IPS DF 19.7 (cell line): ENCODE results near the gene CYS1.

Experiments used
- DNase-seq: peaks from one replicate; pipeline ENCODE4 v3.0.0-alpha.2; 2013; ENCODE audit warnings: low read depth, low spot score

The CYS1 gene

GRCh38 chr2:10047616-10048500 lies 32.4 kb downstream of the CYS1 start:
- DNase-seq = no peak

DNA sequence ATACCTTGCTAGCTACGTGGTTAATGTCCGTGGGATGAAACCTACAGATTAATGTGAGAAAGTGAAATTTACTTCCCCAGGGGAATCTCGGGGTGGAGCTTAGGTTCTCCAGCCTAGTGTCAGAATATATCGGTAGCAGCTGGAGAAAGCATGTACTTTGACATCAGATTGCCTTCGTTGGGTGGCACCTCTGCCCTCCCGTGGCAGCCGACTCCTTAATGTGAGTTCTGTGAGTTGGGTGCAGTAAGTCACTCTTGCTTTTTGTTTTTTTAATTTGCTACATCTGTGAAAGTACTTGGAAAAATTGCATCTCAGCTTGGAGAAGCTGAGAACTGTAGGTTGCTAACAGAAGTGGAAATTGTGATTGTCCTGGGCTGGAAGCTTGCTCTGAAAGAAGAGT lies 33.3 kb downstream of the CYS1 start:
- DNase-seq = no peak

DNA sequence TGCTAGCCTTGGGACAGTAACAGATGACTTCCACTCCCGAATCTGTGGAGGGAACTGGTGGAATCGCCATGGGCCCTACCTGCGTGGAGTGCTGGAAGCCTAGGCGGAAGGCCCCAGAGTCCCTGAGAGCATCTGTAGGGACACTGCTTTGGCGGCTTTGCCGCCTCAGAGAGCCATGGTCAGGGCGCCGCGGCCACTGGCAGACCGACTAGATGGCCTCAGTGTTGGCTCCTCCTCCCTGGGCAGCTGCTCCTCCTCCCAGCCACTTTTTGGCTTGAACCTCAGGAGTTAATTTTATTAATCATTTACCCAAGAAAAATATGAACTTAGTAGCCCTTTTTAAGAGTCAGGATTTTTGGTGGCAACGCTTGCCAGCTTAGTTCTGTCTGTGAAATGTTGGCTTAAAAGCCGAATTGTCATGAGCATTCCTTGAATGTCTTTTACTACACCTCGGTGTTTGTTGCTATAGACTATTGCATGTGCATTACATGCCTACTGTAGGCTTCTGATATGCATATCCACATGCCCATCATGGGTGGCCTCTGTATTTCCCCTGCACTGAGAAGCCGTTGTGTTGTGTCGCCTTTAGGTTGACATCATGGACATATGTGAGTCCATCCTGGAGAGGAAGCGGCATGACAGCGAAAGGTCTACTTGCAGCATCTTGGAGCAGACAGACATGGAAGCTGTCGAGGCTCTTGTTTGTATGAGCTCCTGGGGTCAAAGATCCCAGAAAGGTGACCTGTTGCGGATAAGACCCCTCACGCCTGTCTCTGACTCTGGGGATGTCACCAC lies 34.5 kb downstream of the CYS1 start:
- no peak for DNase-seq

- no peak for DNase-seq
These were observed 36.2 kb downstream of the CYS1 start for GRCh38 chr2:10043906-10044601.

DNA sequence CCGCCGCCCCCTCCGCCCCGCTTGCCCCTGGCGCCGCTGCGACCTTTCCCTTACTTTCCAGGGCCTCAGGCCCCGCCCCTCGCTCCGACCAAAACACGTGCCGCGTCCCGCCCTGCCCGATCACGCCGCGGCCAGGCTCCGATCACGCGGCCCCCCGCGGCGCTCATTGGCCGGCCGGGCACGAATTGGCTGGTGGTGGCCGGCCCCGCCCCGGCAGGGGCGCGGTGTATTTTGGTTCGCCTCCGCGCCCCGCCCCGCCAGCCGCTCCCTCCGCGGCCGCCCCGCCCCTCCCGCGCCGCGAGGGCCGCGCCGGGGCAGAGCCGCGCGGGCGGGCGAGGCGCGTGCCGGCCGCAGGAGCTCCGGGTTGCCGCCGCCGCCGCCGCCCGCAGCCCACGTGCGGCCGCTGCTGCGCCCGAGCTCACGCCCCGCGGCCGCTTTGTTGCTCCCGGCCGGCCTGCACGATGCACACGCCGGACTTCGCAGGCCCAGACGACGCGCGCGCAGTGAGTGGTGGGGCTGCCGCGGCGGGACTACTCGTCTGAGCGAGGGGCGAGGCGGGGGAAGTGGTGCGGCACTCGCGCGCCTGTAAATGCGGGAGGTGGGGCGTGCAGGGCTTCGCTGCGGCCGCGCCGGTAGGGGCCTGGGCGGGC lies 36.8 kb downstream of the CYS1 start, which contains the start of gene KLF11:
TSS of gene KLF11 (plus strand) at position 295 of the 650 bp plus-strand sequence. CDS start at position 462, 167 bp downstream.
- DNase-seq = no peak

- DNase-seq = no peak
These were observed 37.7 kb downstream of the CYS1 start for GRCh38 chr2:10042301-10043161.

- DNase-seq = no peak
These were observed 38.5 kb downstream of the CYS1 start for GRCh38 chr2:10041711-10042110.

DNA sequence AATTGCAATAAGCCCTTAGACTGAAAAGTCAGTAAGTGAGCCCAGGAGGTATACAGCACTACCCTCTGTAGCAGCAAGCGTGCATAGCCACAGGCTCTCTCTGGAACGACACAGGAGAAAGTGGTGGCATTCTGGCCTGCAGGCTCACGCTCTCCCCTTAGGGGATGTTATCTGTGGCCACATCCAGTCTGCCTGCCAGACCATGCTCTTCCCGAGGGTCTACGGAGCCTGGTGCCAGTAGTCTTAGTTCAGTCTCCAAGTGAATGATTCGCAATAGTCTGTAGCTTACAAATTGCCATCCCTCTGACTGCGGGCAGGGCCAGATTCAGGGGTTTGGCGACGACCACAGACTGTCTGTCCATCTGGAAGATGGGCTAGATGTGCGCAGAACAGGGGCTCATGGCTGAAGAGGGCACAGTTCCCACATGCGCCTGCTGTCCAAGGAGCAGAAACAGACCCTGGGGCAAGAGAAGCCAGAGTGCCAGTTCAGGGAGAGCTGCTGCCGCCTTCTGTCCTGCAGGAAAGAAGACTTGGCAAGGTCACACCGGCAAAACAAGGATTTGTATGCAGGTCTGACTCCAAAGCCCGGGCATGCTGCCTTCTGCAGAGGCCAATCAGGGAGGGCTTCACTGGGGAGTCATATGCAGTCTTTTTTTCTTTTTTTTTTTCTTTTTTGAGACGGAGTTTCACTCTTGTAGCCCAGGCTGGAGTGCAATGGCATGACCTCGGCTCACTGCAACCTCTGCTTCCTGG lies 40.4 kb downstream of the CYS1 start:
- DNase-seq = no peak

- DNase-seq = no peak
These were observed 41.5 kb downstream of the CYS1 start for GRCh38 chr2:10038716-10039115.

GRCh38 chr2:10038123-10038522 lies 42.1 kb downstream of the CYS1 start:
- no peak for DNase-seq

DNA sequence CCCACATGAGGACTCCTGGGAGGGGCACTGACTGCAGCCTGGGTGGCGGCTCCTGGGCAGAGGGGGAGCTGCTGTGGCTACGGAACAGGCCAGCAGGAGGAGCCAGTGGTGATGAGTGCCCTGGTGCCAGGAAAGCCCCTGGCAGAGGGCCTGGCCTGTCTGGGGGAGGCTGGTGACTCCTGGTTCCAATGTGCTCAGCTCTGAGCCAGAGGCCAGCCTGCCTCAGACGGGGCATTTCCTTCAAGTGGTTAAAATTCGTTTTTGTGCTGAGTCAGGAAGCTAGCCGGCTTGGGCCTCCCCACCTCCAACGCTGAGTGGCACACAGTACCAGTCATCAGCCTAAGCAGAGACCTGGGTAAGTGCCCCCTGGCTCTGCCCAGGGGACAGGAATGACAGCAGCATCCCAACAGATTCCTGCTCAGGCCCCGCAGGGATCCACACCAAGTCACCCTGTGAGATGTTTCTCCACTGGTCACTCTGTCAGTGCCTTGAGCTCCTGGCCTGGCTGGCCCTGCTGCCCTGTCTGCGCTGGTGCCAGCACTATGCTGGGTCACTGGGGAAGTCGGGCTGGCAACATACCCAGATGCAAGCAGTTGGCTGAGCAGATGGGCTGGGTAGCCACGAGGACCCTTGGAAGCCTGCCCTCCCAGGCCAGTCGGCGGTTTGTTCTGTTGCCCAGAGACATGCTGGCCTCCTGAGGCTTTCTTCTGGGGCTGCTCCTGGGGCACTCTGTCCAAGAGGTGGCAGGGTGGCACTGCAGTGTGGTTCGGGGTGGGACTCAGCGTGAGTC lies 43.9 kb downstream of the CYS1 start:
- no peak for DNase-seq

DNA sequence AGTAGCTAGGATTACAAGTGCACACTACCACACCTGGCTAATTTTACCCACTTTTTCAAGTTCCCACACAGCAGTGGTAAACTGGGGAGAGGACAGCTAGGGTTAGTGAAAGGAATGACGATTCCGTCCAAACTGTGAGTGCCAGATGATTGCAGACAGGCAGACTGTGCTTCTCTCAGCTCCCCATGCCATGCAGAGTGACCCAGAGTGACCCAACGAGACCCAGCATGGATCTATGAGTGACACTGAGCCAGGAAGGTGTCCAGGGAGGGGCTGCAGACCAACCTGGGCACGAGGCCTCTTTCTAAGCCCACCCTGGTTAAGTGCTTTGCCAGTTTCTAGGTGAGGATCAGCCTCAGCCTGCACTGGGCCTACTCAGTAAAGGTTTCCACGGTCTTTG lies 44.6 kb downstream of the CYS1 start:
- no peak for DNase-seq

- no peak for DNase-seq
These were observed 45.2 kb downstream of the CYS1 start for GRCh38 chr2:10035053-10035422.

DNA sequence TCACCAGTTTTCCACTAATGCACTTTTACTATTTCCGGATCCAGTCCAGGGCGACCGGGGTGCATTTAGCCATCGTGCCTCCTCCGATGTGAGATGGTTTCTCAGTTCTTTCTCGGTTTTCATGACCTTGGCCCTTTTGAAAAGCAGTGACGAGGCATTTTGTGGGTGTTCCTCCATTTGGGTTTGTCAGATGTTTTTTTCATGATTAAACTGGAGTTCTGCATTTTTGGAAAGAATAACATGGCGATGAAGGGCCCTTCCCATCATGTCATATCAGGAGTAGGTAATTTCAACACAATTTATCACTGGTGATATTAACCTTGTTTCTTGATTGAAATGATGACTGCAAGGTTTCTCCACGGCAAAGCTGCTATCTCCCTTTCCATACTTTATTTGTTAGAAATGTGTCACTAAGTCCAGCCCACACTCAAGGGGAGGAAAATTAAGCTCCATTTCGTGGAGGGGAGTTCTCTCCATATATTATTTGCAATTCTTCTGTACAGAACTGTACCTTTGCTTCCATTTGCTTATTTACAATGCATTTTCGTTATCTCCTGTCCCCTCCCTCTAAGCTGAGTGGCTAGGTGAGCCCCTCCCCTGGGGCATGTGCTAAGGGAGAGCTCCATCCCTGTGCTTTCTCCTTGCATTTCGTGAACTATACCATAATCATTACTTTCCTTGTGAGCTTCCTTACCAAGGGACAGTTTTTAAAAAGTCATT lies 45.7 kb downstream of the CYS1 start:
- DNase-seq = no peak

- DNase-seq = no peak
These were observed 46.8 kb downstream of the CYS1 start for GRCh38 chr2:10033251-10034006.

DNA sequence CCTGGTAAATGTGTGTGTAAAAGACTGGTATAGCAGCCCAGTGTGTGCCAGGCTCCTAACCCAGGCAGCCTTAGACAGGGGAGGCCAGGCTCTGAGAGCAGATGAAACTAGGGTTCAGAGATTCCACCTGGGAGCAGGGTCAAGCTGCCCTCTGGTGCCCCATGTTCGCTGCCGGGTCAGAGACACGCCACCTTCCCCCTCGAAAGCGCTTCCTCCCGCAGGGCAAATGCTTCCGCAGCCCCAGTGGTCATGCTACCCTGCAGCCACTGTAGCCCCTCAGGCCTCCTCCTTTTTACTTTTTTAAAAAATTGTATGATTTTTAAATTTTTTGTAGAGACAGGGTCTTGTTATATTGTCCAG lies 47.5 kb downstream of the CYS1 start:
- DNase-seq = no peak

- DNase-seq = no peak
These were observed 48.1 kb downstream of the CYS1 start for GRCh38 chr2:10031886-10032745.
